ENCODE data around the gene CBFA2T3. TPM values are rescaled to one million over a fixed set of nuclear protein-coding genes. Genes with fewer than 3 reads are reported as not detected.

The CBFA2T3 gene
- total and polyA plus RNA-seq, 4 donors = 4.7 to 11.8 (median 6.6) TPM

DNA sequence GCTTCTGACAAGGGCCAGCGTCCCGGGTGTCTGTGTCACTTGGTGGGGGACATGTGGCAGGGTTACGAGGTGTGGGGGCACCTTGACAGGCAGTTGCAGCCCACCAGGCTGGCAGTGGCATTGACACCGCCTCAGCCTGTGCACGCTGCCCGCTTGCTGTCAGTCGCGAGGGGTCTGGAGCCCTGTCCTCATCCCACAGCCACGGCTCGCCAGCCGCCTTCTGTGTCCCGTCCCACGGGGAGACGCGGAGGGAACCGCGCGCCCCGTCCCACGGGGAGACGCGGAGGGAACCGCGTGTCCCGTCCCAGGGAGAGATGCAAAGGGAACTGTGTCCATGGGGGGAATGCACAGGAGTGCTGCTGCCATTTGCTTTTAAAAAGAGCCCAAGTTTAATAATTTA is 114.0 kb downstream of the CBFA2T3 start:
- ATAC-seq (ENCODE audit: insufficient read depth, low FRiP score) (no peak), DNase-seq (no peak)
- TF ChIP-seq, protein P1, sequence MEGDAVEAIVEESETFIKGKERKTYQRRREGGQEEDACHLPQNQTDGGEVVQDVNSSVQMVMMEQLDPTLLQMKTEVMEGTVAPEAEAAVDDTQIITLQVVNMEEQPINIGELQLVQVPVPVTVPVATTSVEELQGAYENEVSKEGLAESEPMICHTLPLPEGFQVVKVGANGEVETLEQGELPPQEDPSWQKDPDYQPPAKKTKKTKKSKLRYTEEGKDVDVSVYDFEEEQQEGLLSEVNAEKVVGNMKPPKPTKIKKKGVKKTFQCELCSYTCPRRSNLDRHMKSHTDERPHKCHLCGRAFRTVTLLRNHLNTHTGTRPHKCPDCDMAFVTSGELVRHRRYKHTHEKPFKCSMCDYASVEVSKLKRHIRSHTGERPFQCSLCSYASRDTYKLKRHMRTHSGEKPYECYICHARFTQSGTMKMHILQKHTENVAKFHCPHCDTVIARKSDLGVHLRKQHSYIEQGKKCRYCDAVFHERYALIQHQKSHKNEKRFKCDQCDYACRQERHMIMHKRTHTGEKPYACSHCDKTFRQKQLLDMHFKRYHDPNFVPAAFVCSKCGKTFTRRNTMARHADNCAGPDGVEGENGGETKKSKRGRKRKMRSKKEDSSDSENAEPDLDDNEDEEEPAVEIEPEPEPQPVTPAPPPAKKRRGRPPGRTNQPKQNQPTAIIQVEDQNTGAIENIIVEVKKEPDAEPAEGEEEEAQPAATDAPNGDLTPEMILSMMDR (IDR thresholded peaks at IDR 0.05; ENCODE audit: control extremely low read depth, extremely low read depth) = no peak
- Histone ChIP-seq H3K4me1 (ENCODE audit: control insufficient read depth in 5 of 5, insufficient read depth in 5 of 5, low read length in 5 of 5) (peaks cover 0 to 11% (median 5%) of the 10 kb centered on the region in 5 donors), H3K4me3 (no peak overlapping the region), H3K27ac (ENCODE audit: low read depth in 1 of 2, low read length in 1 of 2) (no peak overlapping the region), H3K9ac (ENCODE audit: insufficient read depth in 1 of 2, low read length in 2 of 2) (no peak overlapping the region), H3K27me3 (ENCODE audit: control insufficient read depth in 3 of 3, insufficient read depth in 3 of 3, low read length in 2 of 3) (no peaks in the 10 kb centered on the region), H3K9me3 (ENCODE audit: control insufficient read depth in 4 of 4, insufficient read depth in 3 of 4, low read length in 3 of 4) (no peaks in the 10 kb centered on the region), H3K36me3 (ENCODE audit: control insufficient read depth in 4 of 4, insufficient read depth in 4 of 4, low read length in 4 of 4) (peaks cover 0 to 30% (median 21%) of the 10 kb centered on the region in 4 donors)
- WGBS, 2 donors = 91 to 92% methylated on average over 25 of the region's 25 CpGs

DNA sequence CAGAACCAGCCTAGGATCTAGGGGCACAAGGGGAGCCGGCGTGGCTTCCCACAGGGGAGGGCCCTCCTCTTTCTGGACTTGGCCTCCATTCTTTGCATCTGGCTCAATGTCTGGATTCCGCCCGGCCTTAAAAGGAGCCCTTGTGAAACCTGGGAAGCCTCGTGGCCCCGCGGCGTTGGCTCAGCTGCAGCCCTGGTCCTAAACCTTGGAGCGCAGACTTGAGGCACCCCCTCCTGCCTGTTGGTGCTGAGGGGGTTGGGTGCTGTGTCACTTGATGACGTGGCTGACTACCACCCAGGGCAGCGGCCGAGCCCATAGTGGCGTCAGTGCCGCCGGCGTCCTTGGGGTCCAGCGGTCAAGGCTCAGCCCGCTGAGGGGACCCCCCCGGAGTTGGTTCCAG is 115.6 kb downstream of the CBFA2T3 start:
- Histone ChIP-seq H3K9me3 (ENCODE audit: control insufficient read depth in 4 of 4, insufficient read depth in 3 of 4, low read length in 3 of 4) (no peaks in the 10 kb centered on the region), H3K9ac (ENCODE audit: insufficient read depth in 1 of 2, low read length in 2 of 2) (no peak overlapping the region), H3K4me1 (ENCODE audit: control insufficient read depth in 5 of 5, insufficient read depth in 5 of 5, low read length in 5 of 5) (peaks cover 0 to 13% (median 5%) of the 10 kb centered on the region in 5 donors), H3K27me3 (ENCODE audit: control insufficient read depth in 3 of 3, insufficient read depth in 3 of 3, low read length in 2 of 3) (no peaks in the 10 kb centered on the region), H3K27ac (ENCODE audit: low read depth in 1 of 2, low read length in 1 of 2) (no peak overlapping the region), H3K36me3 (ENCODE audit: control insufficient read depth in 4 of 4, insufficient read depth in 4 of 4, low read length in 4 of 4) (peaks cover 0 to 30% (median 21%) of the 10 kb centered on the region in 4 donors), H3K4me3 (no peak overlapping the region)
- DNase-seq (no peak), ATAC-seq (ENCODE audit: insufficient read depth, low FRiP score) (no peak)
- 93 to 98% methylated on average over 19 of the region's 19 CpGs for WGBS, 2 donors
- TF ChIP-seq, protein P1 (IDR thresholded peaks at IDR 0.05; ENCODE audit: control extremely low read depth, extremely low read depth) = no peak

DNA sequence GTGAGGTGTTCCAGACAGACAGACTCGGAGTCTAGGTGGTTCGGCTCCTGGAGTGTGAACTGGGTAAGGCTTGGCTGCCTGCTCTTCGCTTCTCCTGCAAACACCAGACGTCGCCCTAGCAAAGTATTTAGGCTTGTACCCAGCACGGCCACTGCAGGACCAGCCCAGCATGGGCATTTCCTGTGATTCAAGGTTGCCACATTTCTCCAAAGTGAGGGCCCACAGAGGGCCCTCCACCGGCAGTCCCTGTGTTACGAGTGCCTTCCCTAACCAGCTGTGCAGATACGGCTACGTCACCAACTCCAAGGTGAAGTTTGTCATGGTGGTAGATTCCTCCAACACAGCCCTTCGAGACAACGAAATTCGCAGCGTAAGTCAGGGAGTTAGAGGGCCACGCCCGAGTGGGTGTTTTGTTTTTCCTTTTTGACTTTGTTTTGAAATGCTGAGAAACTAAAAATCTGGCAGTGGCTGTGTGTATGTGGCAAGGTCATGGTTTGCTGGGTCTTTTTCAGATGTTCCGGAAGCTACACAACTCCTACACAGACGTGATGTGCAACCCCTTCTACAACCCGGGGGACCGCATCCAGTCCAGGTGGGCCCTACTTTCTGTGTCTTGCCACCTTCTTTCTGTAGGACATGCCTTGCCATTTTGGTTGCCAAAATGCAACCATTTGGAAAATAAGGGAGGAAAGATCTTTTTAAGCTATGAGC is 117.5 kb downstream of the CBFA2T3 start:
- Histone ChIP-seq H3K27me3 (ENCODE audit: control insufficient read depth in 3 of 3, insufficient read depth in 3 of 3, low read length in 2 of 3) (no peaks in the 10 kb centered on the region), H3K27ac (ENCODE audit: low read depth in 1 of 2, low read length in 1 of 2) (no peak overlapping the region), H3K4me1 (ENCODE audit: control insufficient read depth in 5 of 5, insufficient read depth in 5 of 5, low read length in 5 of 5) (peaks cover 0 to 16% (median 7%) of the 10 kb centered on the region in 5 donors), H3K9ac (ENCODE audit: insufficient read depth in 1 of 2, low read length in 2 of 2) (no peak overlapping the region), H3K36me3 (ENCODE audit: control insufficient read depth in 4 of 4, insufficient read depth in 4 of 4, low read length in 4 of 4) (peaks cover 0 to 30% (median 21%) of the 10 kb centered on the region in 4 donors), H3K4me3 (no peak overlapping the region), H3K9me3 (ENCODE audit: control insufficient read depth in 4 of 4, insufficient read depth in 3 of 4, low read length in 3 of 4) (no peaks in the 10 kb centered on the region)
- no peak for DNase-seq
- no peak for ATAC-seq (ENCODE audit: insufficient read depth, low FRiP score)
- TF ChIP-seq, protein P1 (IDR thresholded peaks at IDR 0.05; ENCODE audit: control extremely low read depth, extremely low read depth) = no peak
- WGBS, 2 donors = 82 to 87% methylated on average over 20 of the region's 20 CpGs
